ENCODE results near the gene SMPX.

The SMPX gene

GRCh38 chrX:21711129-21711847 is 46.6 kb downstream of the SMPX start:
- no peak for DNase-seq

GRCh38 chrX:21708116-21708515 is 49.8 kb downstream of the SMPX start:
- DNase-seq = no peak

- DNase-seq = no peak
Observed at GRCh38 chrX:21705225-21705624, 52.7 kb downstream of the SMPX start.

- DNase-seq = no peak
Observed at GRCh38 chrX:21702725-21703124, 55.2 kb downstream of the SMPX start.

- DNase-seq = no peak
Observed at GRCh38 chrX:21700967-21701366, 56.9 kb downstream of the SMPX start.

- no peak for DNase-seq
Observed at GRCh38 chrX:21700275-21700674, 57.6 kb downstream of the SMPX start.

- no peak for DNase-seq
Observed at GRCh38 chrX:21699136-21699535, 58.8 kb downstream of the SMPX start.

- DNase-seq = no peak
Observed at GRCh38 chrX:21698272-21698671, 59.6 kb downstream of the SMPX start.

GRCh38 chrX:21691512-21692018 is 66.4 kb downstream of the SMPX start:
- DNase-seq = no peak

- DNase-seq = no peak
Observed at GRCh38 chrX:21683941-21684340, 74.0 kb downstream of the SMPX start.

GRCh38 chrX:21678048-21678612 is 79.8 kb downstream of the SMPX start:
- DNase-seq = no peak

GRCh38 chrX:21675931-21676330 is 82.0 kb downstream of the SMPX start:
- DNase-seq = no peak

- no peak for DNase-seq
Observed at GRCh38 chrX:21674430-21675186, 83.3 kb downstream of the SMPX start.

- no peak for DNase-seq
Observed at GRCh38 chrX:21666679-21667078, 91.2 kb downstream of the SMPX start.

GRCh38 chrX:21666252-21666651 is 91.7 kb downstream of the SMPX start:
- DNase-seq = no peak

GRCh38 chrX:21662761-21663160 is 95.2 kb downstream of the SMPX start:
- DNase-seq = no peak

GRCh38 chrX:21661316-21661715 is 96.6 kb downstream of the SMPX start:
- no peak for DNase-seq

GRCh38 chrX:21660156-21660555 is 97.8 kb downstream of the SMPX start:
- no peak for DNase-seq

GRCh38 chrX:21659320-21659719 is 98.6 kb downstream of the SMPX start:
- DNase-seq = no peak

GRCh38 chrX:21658746-21659145 is 99.2 kb downstream of the SMPX start:
- no peak for DNase-seq

- DNase-seq = no peak
Observed at GRCh38 chrX:21658152-21658737, 99.7 kb downstream of the SMPX start, which contains the start of gene KLHL34. TSS of gene KLHL34 (minus strand) at chrX:21658330. CDS start at chrX:21657788, 542 bp downstream.

- DNase-seq = no peak
Observed at GRCh38 chrX:21657318-21658151, 100.4 kb downstream of the SMPX start.
